Measurements from ENCODE around the gene TDRD6. TPM values are rescaled to one million over a fixed set of nuclear protein-coding genes. Genes with fewer than 3 reads are reported as not detected.

TDRD6 gene
- total RNA-seq, 8 experiments from 2014 or later = 0.13 to 2.5 (median 0.53) TPM

DNA sequence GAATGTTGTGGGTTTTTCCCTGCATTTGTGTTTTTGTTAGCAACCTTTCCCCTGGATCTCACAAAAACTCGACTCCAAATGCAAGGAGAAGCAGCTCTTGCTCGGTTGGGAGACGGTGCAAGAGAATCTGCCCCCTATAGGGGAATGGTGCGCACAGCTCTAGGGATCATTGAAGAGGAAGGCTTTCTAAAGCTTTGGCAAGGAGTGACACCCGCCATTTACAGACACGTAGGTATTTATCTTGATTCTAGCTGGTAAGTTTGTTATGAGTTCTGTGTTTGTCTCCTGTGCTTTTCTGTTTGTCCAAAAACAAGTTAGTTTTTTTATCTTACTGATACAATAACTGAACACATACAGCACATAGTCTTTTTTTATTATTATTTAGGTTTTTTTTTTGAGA lies 31.9 kb upstream of the TDRD6 start:
- no peak for ATAC-seq (replicated peaks in 6 of 8)
- no peak overlapping the region for H3K27ac ChIP-seq

DNA sequence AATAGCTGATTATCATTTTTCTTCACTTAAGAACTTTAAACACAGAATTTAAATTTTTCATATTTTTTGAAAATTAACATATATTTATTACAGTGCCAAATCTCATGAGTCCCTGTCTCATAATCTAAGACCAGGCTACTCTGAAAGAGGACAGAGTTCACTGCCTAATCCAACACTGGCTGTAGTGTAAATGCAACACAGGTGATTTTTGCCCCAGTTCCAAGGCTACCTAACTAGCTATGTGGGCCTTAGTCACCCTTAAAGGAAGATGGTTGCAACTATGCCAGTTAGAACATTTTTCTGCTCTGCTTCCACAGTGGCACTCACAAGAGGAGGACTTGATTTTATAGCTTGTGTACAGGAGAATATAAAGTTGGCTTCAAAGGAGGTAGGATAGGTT lies 30.0 kb upstream of the TDRD6 start:
- H3K4me1 ChIP-seq (replicated peaks in 1 of 2) = peaks cover 0 to 14% of the 10 kb centered on the region in 2 donors
- no peak overlapping the region for H3K27ac ChIP-seq
- H3K4me3 ChIP-seq = no peak overlapping the region
- no peak for ATAC-seq (replicated peaks in 6 of 8)
- in situ Hi-C loops (cut with MboI; ENCODE audit: low pct_unique_long_range_greater_than_20kb in 2 of 9, low sequenced_read_pairs in 9 of 9, unreplicated experiment in 9 of 9) = no loop called here

More for the DNA sequence above, 31.9 kb upstream of the TDRD6 start:
- WGBS, 10 experiments = 26 to 91% (median 50%) methylated on average over 2 to 6 of the region's 6 CpGs
- Histone ChIP-seq H3K4me3 (no peak overlapping the region), H3K4me1 (replicated peaks in 1 of 2) (peaks cover 0 to 17% of the 10 kb centered on the region in 2 donors)
- in situ Hi-C loops (cut with MboI; ENCODE audit: low pct_unique_long_range_greater_than_20kb in 2 of 9, low sequenced_read_pairs in 9 of 9, unreplicated experiment in 9 of 9) = no loop called here

GRCh38 chr6:46661483-46661882 lies 26.2 kb upstream of the TDRD6 start:
- H3K4me3 ChIP-seq = no peak overlapping the region
- H3K4me1 ChIP-seq (replicated peaks in 1 of 2) = no peaks in the 10 kb centered on the region
- no peak for ATAC-seq (replicated peaks in 6 of 8)
- 56 to 100% (median 80%) methylated on average over 1 to 2 of the region's 2 CpGs; no CpG with 5 or more reads in 1 of the 10 experiments for WGBS, 10 experiments
- H3K27ac ChIP-seq = no peak overlapping the region
- in situ Hi-C loops (cut with MboI; ENCODE audit: low pct_unique_long_range_greater_than_20kb in 2 of 9, low sequenced_read_pairs in 9 of 9, unreplicated experiment in 9 of 9) = no loop called here

DNA sequence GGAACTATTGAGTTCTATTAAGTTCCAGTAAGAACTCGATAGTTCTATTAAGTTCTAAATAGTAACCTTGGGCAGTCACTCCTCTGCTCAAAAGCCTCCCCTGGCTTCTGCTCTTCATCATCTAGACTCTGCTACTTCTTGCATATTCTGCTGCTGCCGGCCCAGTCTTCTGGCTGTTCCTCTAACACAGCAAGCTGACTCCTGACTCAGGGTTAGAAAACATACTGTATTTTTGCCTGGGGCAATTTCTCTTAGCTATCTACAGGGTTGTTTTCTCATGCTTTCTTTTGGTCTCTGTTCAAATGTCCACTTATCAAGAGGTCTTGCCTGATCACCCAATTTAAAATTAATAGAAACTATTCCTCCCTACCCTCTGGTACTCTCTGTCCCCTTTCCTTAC lies 20.3 kb upstream of the TDRD6 start:
- Histone ChIP-seq H3K4me3 (no peak overlapping the region), H3K4me1 (replicated peaks in 1 of 2) (no peaks in the 10 kb centered on the region), H3K27ac (no peak overlapping the region)
- in situ Hi-C loops (cut with MboI; ENCODE audit: low pct_unique_long_range_greater_than_20kb in 2 of 9, low sequenced_read_pairs in 9 of 9, unreplicated experiment in 9 of 9) = no loop called here
- ATAC-seq (replicated peaks in 6 of 8) = peak in 3 of 8 experiments; percentile 18 to 70 (median 61)
- WGBS, 10 experiments = 54 to 100% (median 82%) methylated on average over 1 to 2 of the region's 2 CpGs; no CpG with 5 or more reads in 2 of the 10 experiments

GRCh38 chr6:46674410-46674809 lies 13.3 kb upstream of the TDRD6 start:
- no peaks in the 10 kb centered on the region for H3K4me1 ChIP-seq (replicated peaks in 1 of 2)
- no peak for ATAC-seq (replicated peaks in 6 of 8)
- no peak overlapping the region for H3K27ac ChIP-seq
- 80 to 100% (median 87%) methylated on average over 1 of the region's 1 CpG; no CpG with 5 or more reads in 4 of the 10 experiments for WGBS, 10 experiments
- H3K4me3 ChIP-seq = no peak overlapping the region
- in situ Hi-C loops (cut with MboI; ENCODE audit: low pct_unique_long_range_greater_than_20kb in 2 of 9, low sequenced_read_pairs in 9 of 9, unreplicated experiment in 9 of 9) = no loop called here

- no peaks in the 10 kb centered on the region for H3K4me1 ChIP-seq (replicated peaks in 1 of 2)
- H3K4me3 ChIP-seq = no peak overlapping the region
- WGBS, 10 experiments = 57 to 100% (median 86%) methylated on average over 1 to 6 of the region's 6 CpGs
- no peak for ATAC-seq (replicated peaks in 6 of 8)
- H3K27ac ChIP-seq = no peak overlapping the region
- in situ Hi-C loops (cut with MboI; ENCODE audit: low pct_unique_long_range_greater_than_20kb in 2 of 9, low sequenced_read_pairs in 9 of 9, unreplicated experiment in 9 of 9) = loop anchor here in 1 of 9 experiments (25.0 kb wide), 1 partner anchor 111 kb away; the partner anchor contains the start of gene MEP1A
Observed at GRCh38 chr6:46676604-46677313, 10.9 kb upstream of the TDRD6 start.

DNA sequence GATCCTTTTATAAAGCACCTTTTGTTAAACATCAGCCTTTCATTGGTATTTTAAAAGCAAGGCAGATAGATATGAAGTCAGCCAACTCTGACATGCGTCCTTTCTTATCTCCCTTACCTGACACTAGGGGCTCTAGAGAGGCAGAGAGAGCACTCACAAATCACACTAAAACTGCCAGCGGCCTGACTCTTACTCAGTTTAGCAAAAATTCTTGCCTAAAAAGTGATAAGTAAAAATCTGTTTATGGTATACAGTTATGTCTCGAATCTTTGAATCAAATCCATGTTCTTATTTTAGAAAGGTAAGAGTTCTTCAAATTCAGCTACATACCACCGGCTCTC lies 10.4 kb upstream of the TDRD6 start:
- no peak overlapping the region for H3K4me3 ChIP-seq
- no peaks in the 10 kb centered on the region for H3K4me1 ChIP-seq (replicated peaks in 1 of 2)
- 43 to 77% (median 68%) methylated on average over 2 to 4 of the region's 4 CpGs; no CpG with 5 or more reads in 2 of the 10 experiments for WGBS, 10 experiments
- in situ Hi-C loops (cut with MboI; ENCODE audit: low pct_unique_long_range_greater_than_20kb in 2 of 9, low sequenced_read_pairs in 9 of 9, unreplicated experiment in 9 of 9) = loop anchor here in 1 of 9 experiments (25.0 kb wide), 1 partner anchor 110 kb away; the partner anchor contains the start of gene MEP1A
- peak in 2 of 8 experiments; percentile 25 to 39 for ATAC-seq (replicated peaks in 6 of 8)
- no peak overlapping the region for H3K27ac ChIP-seq

DNA sequence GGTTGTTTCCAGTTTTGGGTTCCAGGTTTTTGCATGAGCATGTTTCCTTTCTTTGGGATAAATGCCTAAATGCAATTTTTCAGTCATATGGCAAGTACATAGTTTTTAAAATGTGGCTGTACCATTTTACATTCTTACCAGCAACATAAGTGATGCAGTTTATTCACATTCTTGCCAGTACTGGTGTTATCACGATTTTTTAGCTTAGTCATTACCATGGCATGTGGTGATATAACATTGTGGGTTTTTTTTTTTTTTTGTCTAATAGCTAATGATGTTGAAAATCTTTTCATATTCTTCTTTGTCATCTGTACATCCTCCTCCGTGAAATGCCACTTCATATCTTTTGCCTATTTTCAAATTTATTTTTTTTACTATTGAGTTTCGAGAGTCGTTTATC lies 2.9 kb upstream of the TDRD6 start:
- in situ Hi-C loops (cut with MboI; ENCODE audit: low pct_unique_long_range_greater_than_20kb in 2 of 9, low sequenced_read_pairs in 9 of 9, unreplicated experiment in 9 of 9) = loop anchor here in 1 of 9 experiments (25.0 kb wide), 1 partner anchor 103 kb away; the partner anchor contains the start of gene MEP1A
- no peaks in the 10 kb centered on the region for H3K4me1 ChIP-seq (replicated peaks in 1 of 2)
- ATAC-seq (replicated peaks in 6 of 8) = no peak
- H3K27ac ChIP-seq = no peak overlapping the region
- 65 to 91% (median 83%) methylated on average over 2 to 4 of the region's 4 CpGs for WGBS, 10 experiments
- no peak overlapping the region for H3K4me3 ChIP-seq

- no peak overlapping the region for H3K4me3 ChIP-seq
- ATAC-seq (replicated peaks in 6 of 8) = no peak
- in situ Hi-C loops (cut with MboI; ENCODE audit: low pct_unique_long_range_greater_than_20kb in 2 of 9, low sequenced_read_pairs in 9 of 9, unreplicated experiment in 9 of 9) = loop anchor here in 1 of 9 experiments (25.0 kb wide), 1 partner anchor 99 kb away; the partner anchor contains the start of gene MEP1A
- no peak overlapping the region for H3K27ac ChIP-seq
- WGBS, 10 experiments = 91 to 100% (median 97%) methylated on average over 6 to 37 of the region's 85 CpGs; no CpG with 5 or more reads in 6 of the 10 experiments
- H3K4me1 ChIP-seq (replicated peaks in 1 of 2) = no peaks in the 10 kb centered on the region
Observed at GRCh38 chr6:46688117-46688965, 656 bp downstream of the TDRD6 start.

- H3K4me1 ChIP-seq (replicated peaks in 1 of 2) = no peaks in the 10 kb centered on the region
- in situ Hi-C loops (cut with MboI; ENCODE audit: low pct_unique_long_range_greater_than_20kb in 2 of 9, low sequenced_read_pairs in 9 of 9, unreplicated experiment in 9 of 9) = loop anchor here in 1 of 9 experiments (25.0 kb wide), 1 partner anchor 98 kb away; the partner anchor contains the start of gene MEP1A
- no peak overlapping the region for H3K27ac ChIP-seq
- WGBS, 10 experiments = 51 to 95% (median 85%) methylated on average over 2 to 8 of the region's 13 CpGs; no CpG with 5 or more reads in 5 of the 10 experiments
- ATAC-seq (replicated peaks in 6 of 8) = no peak
- H3K4me3 ChIP-seq = no peak overlapping the region
Observed at GRCh38 chr6:46688966-46689335, 1.3 kb downstream of the TDRD6 start.

DNA sequence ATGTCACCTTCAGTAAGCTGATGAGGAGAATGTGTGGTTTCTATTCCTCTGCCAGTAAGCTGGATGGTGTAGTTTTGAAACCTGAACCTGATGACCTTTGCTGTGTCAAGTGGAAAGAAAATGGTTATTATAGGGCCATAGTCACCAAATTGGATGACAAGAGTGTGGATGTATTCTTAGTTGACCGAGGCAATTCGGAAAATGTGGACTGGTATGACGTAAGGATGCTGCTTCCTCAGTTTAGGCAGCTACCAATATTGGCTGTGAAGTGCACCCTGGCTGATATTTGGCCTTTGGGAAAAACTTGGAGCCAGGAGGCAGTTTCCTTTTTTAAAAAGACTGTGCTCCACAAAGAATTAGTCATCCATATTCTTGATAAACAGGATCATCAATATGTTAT lies 2.0 kb downstream of the TDRD6 start:
- WGBS, 10 experiments = 0 to 100% (median 84%) methylated on average over 1 to 3 of the region's 3 CpGs; no CpG with 5 or more reads in 2 of the 10 experiments
- ATAC-seq (replicated peaks in 6 of 8) = no peak
- no peaks in the 10 kb centered on the region for H3K4me1 ChIP-seq (replicated peaks in 1 of 2)
- H3K27ac ChIP-seq = no peak overlapping the region
- in situ Hi-C loops (cut with MboI; ENCODE audit: low pct_unique_long_range_greater_than_20kb in 2 of 9, low sequenced_read_pairs in 9 of 9, unreplicated experiment in 9 of 9) = loop anchor here in 1 of 9 experiments (25.0 kb wide), 1 partner anchor 98 kb away; the partner anchor contains the start of gene MEP1A
- no peak overlapping the region for H3K4me3 ChIP-seq

GRCh38 chr6:46690141-46690755 lies 2.6 kb downstream of the TDRD6 start:
- no peak overlapping the region for H3K4me3 ChIP-seq
- in situ Hi-C loops (cut with MboI; ENCODE audit: low pct_unique_long_range_greater_than_20kb in 2 of 9, low sequenced_read_pairs in 9 of 9, unreplicated experiment in 9 of 9) = loop anchor here in 1 of 9 experiments (25.0 kb wide), 1 partner anchor 97 kb away; the partner anchor contains the start of gene MEP1A
- H3K4me1 ChIP-seq (replicated peaks in 1 of 2) = no peaks in the 10 kb centered on the region
- H3K27ac ChIP-seq = no peak overlapping the region
- WGBS, 10 experiments = 23 to 100% (median 85%) methylated on average over 1 to 2 of the region's 2 CpGs
- no peak for ATAC-seq (replicated peaks in 6 of 8)
